SK-N-SH treated with all-trans-retinoic acid at 6 μM for 48 hours (cell line): ENCODE data around the gene OPN1MW2.
"Not testable (repeated sequence)": the region's sequence is repeated elsewhere in the genome, so short reads cannot be mapped to it uniquely, and the experiment has no call there.

Source experiments
- ATAC-seq: fragments of 200-7000 bp; cut with Tn5 transposase; 3 replicates; pipeline ENCODE4 v1.9.1; 2020; ENCODE audit warnings: mild to moderate bottlenecking, moderate library complexity

OPN1MW2 gene

GRCh38 chrX:154219456-154219855, at the start of gene OPN1MW2:
OPN1MW2 (plus strand) TSS chrX:154219756; CDS start chrX:154219816, 60 bp downstream.
- ATAC-seq = not testable (repeated sequence)

- ATAC-seq = not testable (repeated sequence)
Observed at GRCh38 chrX:154172535-154172943, 47.0 kb upstream of the OPN1MW2 start.

GRCh38 chrX:154174356-154174755, 45.2 kb upstream of the OPN1MW2 start:
- not testable (repeated sequence) for ATAC-seq

GRCh38 chrX:154182296-154182695, 37.3 kb upstream of the OPN1MW2 start, which contains the start of gene OPN1MW:
OPN1MW (plus strand) TSS chrX:154182596; CDS start chrX:154182678, 82 bp downstream.
- not testable (repeated sequence) for ATAC-seq

GRCh38 chrX:154183794-154184193, 35.8 kb upstream of the OPN1MW2 start:
- ATAC-seq = not testable (repeated sequence)

GRCh38 chrX:154192846-154193245, 26.7 kb upstream of the OPN1MW2 start:
- not testable (repeated sequence) for ATAC-seq

- not testable (repeated sequence) for ATAC-seq
Observed at GRCh38 chrX:154194316-154194715, 25.2 kb upstream of the OPN1MW2 start.

- ATAC-seq = not testable (repeated sequence)
Observed at GRCh38 chrX:154196466-154196865, 23.1 kb upstream of the OPN1MW2 start.

GRCh38 chrX:154209670-154210418, 9.7 kb upstream of the OPN1MW2 start:
- peak; percentile 31 for ATAC-seq

- not testable (repeated sequence) for ATAC-seq
Observed at GRCh38 chrX:154211057-154211456, 8.5 kb upstream of the OPN1MW2 start.

GRCh38 chrX:154211499-154211898, 8.1 kb upstream of the OPN1MW2 start:
- ATAC-seq = not testable (repeated sequence)

- not testable (repeated sequence) for ATAC-seq
Observed at GRCh38 chrX:154225292-154225691, 5.7 kb downstream of the OPN1MW2 start.

GRCh38 chrX:154226706-154227105, 7.2 kb downstream of the OPN1MW2 start:
- ATAC-seq = not testable (repeated sequence)

GRCh38 chrX:154231443-154231842, 11.9 kb downstream of the OPN1MW2 start:
- ATAC-seq = not testable (repeated sequence)

- not testable (repeated sequence) for ATAC-seq
Observed at GRCh38 chrX:154233620-154234019, 14.1 kb downstream of the OPN1MW2 start.

GRCh38 chrX:154238939-154239559, 19.5 kb downstream of the OPN1MW2 start:
- peak; percentile 31 for ATAC-seq

GRCh38 chrX:154239982-154240503, 20.5 kb downstream of the OPN1MW2 start:
- not testable (repeated sequence) for ATAC-seq

- not testable (repeated sequence) for ATAC-seq
Observed at GRCh38 chrX:154247377-154248045, 28.0 kb downstream of the OPN1MW2 start.

- ATAC-seq = not testable (repeated sequence)
Observed at GRCh38 chrX:154248076-154248475, 28.5 kb downstream of the OPN1MW2 start.

GRCh38 chrX:154257282-154257681, 37.7 kb downstream of the OPN1MW2 start, which contains the start of gene OPN1MW3:
OPN1MW3 (plus strand) TSS chrX:154257582; CDS start chrX:154257620, 38 bp downstream.
- not testable (repeated sequence) for ATAC-seq

- ATAC-seq = not testable (repeated sequence)
Observed at GRCh38 chrX:154258711-154259110, 39.2 kb downstream of the OPN1MW2 start.

- ATAC-seq = not testable (repeated sequence)
Observed at GRCh38 chrX:154263072-154263471, 43.5 kb downstream of the OPN1MW2 start.

- not testable (repeated sequence) for ATAC-seq
Observed at GRCh38 chrX:154269245-154269644, 49.7 kb downstream of the OPN1MW2 start.
